GM19240 (cell line): ENCODE data around the gene BPGM.
"Not testable (repeated sequence)": the region's sequence is repeated elsewhere in the genome, so short reads cannot be mapped to it uniquely, and the experiment has no call there.

ENCODE experiments used
- DNase-seq: peaks from one replicate; pipeline ENCODE4 v3.0.0; 2011; ENCODE audit warnings: low spot score; ENCODE audit not compliant: insufficient read length

BPGM gene

DNA sequence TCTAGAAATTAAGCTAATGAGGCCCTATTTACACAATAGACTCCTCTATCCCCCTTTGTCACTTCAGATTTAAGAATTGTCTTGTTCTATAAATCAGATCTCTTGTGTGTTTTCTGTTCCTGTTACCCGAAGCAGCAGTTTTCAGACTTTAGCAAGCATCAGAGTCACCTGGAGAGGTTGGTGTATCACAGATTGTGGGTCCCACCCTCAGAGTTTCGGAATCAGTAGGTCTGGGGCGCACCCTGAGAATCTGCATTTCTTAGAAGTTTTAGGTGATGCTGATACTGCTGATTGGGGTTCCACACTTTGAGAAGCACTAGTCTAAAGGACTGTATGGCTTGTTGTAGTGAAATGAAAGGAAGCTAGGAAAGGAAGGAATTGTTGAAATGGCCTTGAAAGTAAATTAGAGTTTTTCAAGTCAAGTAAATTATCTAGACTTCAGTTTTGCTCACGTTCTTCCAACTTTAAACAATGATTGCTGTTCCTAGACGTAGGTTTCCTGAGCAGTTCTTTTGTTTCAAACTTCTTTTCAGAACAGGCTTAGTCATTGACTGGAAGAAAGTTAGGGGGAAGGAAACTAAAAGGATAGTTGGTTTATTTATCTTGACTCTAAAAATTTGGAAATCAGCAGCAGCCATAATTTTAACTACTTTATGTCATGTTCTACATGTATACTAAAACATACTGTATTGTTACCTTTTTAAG lies 15.7 kb downstream of the BPGM start:
- no peak for DNase-seq

DNA sequence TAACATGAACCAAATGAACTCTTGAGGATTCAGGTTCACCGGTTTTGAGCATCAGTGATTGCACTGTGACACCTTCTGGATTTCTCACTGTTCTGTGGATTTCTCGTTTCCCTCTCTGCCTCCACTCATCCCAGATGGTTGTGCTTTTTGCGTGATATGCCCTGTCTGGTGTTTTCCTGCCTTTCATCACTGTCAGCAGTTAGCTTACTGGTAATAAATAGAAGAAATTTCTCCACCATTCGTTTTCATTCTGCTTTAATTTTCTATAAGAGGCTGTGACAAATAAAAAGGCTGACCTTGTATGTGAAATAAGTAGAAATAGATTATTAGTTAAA lies 16.2 kb downstream of the BPGM start:
- DNase-seq = no peak

- not testable (repeated sequence) for DNase-seq
Observed at GRCh38 chr7:134665045-134665444, 18.4 kb downstream of the BPGM start.

DNA sequence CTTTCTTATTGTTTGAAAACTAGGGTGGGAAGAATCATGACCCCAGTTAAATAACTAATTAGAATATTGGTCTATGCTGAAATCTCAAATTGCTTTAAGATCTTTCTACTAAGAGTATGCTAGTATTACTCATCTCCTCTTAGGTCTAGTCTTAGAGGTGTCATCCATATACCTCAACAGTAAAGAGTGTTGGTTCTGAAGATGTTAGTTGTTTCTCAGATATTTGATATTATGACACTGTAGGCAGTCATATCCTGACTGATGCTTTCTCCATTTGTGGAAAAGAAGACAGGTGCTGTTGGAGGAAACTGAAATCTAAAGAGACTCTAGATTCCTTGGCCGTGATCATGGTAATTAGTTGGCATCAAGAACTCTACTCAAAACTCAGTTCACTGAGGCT lies 21.2 kb downstream of the BPGM start:
- no peak for DNase-seq

GRCh38 chr7:134669388-134669787 lies 22.7 kb downstream of the BPGM start:
- no peak for DNase-seq

GRCh38 chr7:134669845-134670373 lies 23.3 kb downstream of the BPGM start:
- no peak for DNase-seq

GRCh38 chr7:134671609-134672008 lies 25.0 kb downstream of the BPGM start:
- no peak for DNase-seq

DNA sequence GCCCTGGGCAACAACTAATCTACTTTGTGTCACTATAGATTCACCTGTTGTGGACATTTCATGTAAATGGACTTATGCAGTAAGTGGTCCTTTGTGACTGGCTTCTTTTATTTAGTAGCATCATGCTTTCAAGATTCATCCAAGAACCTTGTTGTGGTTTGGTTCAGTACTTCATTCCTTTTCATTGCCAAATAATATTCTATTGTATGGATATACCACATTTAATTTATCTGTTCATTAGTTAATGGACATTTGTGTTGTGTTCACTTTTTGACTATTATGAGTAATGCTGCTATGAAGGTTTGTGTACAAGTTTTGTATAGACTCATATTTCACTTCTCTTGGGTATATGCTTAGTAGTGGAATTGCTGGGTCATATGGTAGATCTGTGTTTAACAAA lies 27.8 kb downstream of the BPGM start:
- DNase-seq = no peak

- no peak for DNase-seq
Observed at GRCh38 chr7:134676743-134677142, 30.1 kb downstream of the BPGM start.

- DNase-seq = no peak
Observed at GRCh38 chr7:134678115-134678514, 31.5 kb downstream of the BPGM start.

- no peak for DNase-seq
Observed at GRCh38 chr7:134679006-134679405, 32.4 kb downstream of the BPGM start.

DNA sequence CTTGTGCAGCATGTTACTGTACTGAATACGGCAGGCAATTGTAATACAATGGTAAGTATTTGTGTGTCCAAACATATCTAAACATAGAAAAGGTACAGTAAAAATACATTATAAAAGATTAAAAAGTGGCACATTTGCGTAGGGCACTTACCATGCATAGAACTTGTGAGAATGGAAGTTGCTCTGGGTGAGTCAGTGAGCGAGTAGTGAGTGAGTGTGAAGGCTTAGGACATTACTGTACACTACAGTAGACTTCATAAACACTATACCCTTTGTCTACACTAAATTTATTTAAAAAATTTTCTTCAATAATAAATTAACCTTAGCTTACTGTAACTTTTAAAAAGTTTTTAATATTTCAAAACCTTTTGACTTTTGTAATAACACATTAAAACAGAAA lies 37.5 kb downstream of the BPGM start:
- no peak for DNase-seq

DNA sequence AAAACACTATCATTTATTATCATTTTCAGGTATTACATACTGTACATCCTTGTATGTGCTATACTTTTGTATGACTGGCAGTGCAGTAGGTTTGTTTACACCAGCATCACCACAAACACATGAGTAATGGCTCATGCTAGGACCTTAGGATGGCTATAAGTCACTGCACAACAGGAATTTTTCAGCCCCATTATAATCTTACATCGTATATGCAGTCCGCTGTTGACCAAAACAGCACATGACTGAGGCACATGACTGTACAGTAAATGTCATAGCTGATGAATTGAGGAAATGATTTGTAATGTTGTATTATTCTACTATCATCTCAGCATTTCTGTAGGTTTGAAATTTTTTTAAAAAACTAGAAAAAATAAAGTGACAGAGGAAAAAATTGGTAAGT lies 38.6 kb downstream of the BPGM start:
- DNase-seq = no peak

DNA sequence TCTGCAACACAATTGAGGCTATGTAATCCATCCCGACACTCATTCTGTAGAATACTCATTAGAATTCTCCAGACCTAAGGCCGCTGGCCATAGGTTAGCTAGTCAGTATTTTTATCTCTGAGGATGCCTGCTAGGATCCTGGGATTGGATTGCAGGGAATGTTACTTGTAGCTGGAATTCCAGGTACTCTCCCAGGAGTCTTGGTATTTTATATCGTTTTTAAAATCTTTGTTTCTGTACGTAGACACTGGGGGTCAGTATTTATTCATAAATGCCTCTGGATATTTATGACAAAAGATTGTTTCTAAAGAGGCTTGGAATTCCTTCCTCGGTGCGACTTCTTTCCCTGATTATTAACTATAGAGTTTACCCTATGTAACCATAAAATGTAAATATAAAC lies 40.1 kb downstream of the BPGM start:
- no peak for DNase-seq

DNA sequence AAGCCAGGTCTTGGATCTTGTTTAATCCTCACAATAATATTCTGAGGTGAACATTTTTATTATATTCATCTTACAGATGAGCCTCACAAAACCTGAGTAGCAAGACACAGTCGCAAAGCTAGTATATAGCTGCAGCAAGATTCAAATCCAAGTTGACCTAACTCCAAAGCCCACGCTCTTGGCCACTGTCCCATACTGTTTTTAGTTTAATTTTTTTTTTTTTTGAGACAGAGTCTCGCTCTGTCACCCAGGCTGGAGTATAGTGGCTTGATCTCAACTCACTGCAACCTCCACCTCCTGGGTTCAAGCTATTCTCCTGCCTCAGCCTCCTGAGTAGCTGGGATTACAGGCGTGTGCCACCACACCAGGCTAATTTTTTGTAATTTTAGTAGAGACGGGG lies 42.9 kb downstream of the BPGM start:
- not testable (repeated sequence) for DNase-seq

GRCh38 chr7:134690016-134690415 lies 43.4 kb downstream of the BPGM start:
- DNase-seq = no peak

DNA sequence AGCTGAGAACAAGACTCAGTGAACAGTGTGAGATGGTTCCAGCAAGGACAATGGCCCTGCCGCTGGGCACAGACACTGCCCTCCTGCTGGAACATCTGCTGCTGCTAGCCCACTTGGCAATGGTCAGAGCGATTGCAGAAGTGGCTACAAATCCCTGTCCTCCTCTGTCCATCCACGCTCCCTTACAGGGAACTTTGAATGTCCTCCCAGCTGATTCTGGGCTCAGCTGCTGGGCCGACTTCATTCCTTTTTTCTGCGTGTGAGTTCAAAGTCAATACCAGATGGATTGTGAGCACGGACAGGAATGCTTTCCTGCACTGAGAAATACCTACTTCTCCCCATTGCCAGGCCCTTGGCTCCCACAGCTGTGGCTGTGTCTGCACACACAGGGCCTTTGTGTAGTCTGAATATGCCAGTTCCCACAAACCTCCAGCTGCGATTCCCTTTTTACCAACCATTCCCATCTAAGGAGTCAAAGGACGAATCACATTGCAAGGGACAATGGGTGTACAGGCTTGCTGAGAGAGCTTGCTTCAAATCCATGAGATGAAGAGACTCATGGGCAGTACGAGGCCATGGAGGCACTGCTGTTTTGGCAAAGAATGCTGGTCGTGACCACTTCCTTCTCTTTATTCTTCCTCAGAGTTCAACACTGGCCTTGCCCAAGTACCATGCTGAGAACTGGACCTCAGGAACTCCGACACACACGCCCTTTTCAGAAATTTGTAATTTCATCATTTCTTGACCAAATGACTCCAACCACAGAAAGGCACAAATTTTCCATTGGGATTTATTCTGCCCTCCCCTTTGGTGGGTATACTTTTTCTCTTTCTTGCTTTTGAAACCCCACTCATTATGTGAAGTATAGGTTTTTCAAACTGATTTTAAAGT lies 44.2 kb downstream of the BPGM start:
- no peak for DNase-seq

GRCh38 chr7:134691546-134692343 lies 45.1 kb downstream of the BPGM start:
- DNase-seq = no peak

DNA sequence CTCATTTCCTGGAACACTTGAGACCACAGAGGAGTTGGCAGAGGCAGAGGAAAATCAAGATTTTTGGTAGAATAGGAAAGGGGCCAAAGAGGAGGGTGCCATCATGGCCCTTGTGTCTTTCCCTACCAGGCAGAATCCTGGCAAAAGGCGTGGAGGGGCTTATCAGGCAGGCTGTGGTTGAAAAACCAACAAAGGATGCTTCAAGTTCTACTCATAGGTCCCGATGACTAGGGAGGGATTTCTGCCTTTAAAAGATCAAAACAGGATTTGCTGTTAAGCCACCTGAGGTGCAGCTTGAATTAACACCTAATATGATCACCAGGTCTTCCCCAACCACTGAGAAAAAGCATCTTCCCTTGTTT lies 45.7 kb downstream of the BPGM start:
- DNase-seq = no peak

- DNase-seq = no peak
Observed at GRCh38 chr7:134693256-134693655, 46.6 kb downstream of the BPGM start.

- DNase-seq = no peak
Observed at GRCh38 chr7:134694299-134694698, 47.6 kb downstream of the BPGM start.

DNA sequence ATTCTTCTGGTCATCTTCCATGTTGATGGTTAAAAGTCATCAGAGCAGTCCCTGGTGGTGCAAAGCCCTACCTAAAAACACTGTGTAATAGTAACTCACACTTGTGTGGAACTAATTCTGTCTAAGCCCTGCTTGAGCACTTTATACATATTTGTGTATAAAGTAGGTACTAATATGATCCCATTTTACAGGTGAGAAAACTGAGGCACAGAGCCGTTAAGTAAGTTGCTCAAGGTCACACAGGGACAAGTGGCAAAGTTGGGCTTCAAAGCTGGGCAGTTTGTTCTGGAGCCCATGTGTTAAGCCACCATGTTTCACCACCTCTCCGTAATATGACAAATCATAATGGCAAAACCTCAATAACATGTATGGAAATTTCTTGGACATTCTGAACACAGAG lies 48.1 kb downstream of the BPGM start:
- no peak for DNase-seq
